ENCODE results near the gene FYCO1.

FYCO1 gene

DNA sequence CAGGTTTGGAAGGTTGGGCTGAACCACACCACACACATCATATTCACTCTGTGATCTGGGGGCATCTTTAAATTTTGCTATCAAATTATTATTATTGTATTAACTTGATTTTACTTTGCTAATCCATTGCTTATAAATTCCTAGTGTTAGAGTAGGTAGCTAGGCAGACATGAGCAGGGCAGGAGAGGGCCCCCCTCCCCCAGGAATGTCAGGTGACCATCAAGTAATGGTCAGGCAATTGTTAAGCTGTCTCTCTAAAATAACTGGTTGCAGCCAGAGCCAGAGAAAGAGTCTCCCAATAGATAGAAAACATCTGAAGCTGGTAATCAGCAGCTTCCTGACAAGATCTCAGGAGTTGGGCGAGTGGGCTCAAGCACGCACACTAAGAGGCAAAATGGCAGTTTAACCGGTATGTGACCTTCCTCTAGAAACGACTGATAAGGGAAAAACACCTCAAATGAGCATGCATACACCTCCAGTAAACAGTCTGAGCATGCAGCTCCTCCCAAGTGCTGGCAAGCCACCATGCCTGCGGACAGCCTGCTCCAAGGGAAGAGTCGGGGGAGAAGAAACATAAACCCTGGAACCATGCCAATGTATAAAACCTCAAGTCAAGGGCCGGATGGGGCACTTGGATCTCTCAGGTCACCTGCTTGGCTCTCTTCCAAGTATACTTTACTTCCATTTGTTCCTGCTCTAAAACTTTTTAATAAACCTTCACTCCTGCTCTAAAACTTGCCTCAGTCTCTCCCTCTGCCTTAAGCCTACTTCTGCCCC is 55.4 kb downstream of the FYCO1 start:
- no peak for DNase-seq

DNA sequence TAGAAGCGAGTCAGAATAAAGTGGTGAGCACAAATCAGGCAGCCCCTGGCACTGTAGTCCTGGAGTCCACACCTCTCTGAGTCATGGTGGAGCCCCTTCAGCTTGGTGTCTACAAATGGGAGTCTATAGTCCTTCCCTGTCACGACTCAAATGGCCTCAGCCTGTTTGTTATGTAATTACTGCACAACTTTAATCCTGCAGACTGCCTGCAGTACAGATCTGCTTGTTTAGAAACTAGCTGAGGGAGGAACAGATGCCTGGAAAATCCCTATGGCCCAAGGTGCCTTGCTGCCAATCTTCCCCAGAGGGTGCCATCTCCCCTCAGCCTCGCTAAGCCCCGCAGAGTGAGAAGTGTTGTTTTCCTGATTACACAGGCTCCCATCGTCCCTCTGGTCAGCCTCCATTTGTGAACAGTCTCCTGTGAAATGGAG is 56.3 kb downstream of the FYCO1 start:
- DNase-seq = no peak

DNA sequence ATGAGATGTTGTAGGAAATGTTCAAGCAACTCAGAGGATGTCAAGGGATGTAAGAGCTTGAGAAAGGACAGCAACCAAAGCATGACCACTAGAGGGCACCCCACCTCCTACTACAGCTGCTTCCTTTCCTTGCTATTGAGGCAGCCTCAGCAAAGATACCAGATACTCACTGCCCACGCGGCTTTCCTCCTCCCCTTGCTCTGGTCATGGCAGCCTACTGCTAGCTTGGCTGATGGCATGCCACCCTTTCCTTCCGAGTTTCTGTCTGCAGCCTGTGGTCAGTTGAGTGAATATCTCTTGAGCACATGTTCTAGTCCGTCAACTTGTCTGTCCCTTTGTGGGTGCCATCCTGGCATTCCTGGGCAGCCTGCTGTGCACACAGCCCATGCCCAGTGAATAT is 56.8 kb downstream of the FYCO1 start:
- peak; percentile 83 for DNase-seq

DNA sequence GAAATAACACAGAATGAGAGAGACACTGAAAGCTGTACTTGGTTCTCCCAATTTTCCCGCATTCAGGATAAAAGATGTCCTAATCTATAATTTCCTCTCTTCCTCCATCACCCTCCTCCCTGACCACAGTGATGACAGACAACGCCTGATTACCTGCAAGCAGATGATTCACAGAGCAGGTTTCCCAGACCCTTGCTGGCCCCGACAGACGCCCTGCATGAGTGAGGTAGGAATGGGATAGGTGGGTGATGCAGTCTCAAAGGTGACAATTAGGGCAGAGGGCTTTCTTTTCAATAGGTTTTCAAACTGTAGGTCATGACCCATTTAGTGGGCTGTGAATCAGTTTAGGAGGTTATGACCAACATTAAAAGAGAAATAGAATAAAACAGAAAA is 57.6 kb downstream of the FYCO1 start:
- no peak for DNase-seq

DNA sequence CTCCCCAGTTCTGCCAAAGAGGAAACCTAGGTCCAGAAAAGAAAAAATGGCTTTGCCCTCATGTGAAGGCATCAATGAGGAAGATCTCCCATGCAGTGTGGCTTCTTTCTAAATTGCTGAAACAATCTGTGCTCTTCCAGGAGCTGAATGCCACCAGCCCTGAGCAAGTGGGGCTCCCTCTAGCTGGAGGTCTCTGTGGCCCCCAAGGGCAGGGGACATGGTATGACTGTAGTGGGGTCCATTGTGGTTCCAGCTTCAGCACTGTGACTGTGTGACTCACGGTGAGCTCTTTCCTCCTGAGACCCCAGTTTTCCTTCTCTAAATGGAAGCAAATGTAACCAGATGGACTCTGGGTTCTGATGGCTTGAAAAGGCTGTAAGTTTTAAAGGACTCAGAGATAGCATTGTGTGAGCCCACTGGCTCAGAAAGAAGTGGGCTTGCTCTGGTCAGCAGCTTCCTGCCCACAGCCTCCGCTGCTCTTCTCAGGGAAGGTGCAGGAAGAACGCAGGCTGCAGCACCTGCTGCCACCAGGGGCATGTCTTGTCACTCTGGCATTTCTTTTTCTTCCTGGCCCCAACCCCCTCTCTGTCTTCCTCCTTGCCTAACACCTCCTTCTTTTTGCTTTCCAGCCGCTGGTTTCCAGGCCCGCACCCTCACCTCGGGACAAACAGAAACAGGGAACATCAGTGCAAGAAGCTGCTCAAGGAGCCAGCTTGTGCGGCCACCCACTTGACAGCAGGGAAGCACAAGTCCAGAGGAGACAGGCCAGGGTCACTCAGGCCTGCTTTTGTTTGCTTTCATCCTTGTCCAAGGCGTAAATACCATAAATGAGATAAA is 58.2 kb downstream of the FYCO1 start:
- no peak for DNase-seq

DNA sequence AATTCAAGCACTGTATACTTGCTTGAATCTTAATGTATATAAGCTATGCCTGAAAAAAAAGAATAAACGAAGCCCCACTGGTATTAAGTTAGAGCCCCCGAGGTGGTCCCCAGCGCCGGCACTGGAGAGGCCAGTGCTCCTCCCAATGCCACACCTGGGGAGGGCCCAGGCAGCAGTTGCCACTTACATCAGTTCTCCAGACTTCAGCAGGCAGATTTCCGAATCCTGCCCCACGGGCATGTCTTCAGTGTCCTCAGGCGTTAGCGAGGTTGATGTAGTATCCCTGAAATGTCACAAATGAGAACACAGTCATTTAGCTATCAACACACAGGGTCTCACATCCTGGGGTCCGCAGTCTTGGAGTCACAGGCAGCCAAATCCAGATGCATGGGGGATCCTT is 59.4 kb downstream of the FYCO1 start:
- DNase-seq = no peak

DNA sequence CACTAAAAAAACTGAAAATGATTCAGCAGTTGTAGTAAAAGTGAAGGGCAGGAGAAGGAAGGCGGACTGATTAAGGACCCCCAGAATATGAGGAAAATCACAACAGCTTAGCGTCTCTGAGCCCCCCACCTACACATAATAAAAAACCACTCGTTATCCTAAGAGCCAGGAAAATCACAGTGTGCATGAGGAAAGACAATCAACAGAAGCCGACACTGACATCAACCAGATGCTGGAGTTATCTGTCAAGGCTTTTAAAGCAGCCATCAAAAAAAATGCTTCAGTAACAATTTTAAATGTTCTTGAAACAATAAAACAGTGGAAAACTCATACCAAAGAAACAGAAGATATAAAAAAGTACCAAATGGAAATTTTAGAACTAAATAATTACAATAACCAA is 62.0 kb downstream of the FYCO1 start:
- no peak for DNase-seq

DNA sequence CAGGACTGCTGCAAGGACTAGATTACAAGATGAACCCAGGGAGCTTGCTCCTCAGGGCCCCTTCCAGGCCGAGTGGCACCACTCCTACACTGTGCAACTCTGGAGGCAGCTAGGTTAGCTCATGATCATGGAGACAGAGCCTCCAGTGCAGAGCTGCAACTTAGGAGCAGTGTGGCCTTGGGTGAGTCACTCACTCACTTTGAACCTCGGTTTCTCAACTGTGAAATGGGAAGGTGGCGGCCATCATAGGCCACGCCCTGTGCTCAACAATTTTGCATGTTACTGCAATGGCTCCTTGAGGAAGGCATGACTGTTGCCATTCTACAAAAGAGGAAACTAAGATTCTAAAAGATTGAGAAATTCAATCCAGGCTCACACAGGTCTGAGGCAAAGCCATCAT is 63.5 kb downstream of the FYCO1 start:
- DNase-seq = no peak

DNA sequence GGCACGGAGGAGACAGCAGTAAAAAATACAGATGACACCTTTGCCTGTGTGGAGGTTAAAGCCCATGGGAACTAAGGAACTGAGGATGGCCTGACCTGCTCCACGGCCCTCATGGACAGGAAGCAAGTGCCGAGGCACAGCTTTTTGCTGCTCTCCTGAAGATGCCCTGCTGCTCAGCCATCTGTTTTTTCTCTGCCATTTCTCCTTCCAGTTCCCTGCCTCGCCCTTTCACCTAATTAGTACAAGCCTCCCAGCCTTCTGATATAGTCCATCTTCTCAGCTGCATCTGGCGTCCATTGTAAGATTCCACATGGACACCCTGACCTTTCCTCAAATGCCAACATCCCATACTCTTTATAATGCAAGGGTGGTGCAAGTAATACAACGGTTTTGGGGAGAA is 64.1 kb downstream of the FYCO1 start:
- no peak for DNase-seq

DNA sequence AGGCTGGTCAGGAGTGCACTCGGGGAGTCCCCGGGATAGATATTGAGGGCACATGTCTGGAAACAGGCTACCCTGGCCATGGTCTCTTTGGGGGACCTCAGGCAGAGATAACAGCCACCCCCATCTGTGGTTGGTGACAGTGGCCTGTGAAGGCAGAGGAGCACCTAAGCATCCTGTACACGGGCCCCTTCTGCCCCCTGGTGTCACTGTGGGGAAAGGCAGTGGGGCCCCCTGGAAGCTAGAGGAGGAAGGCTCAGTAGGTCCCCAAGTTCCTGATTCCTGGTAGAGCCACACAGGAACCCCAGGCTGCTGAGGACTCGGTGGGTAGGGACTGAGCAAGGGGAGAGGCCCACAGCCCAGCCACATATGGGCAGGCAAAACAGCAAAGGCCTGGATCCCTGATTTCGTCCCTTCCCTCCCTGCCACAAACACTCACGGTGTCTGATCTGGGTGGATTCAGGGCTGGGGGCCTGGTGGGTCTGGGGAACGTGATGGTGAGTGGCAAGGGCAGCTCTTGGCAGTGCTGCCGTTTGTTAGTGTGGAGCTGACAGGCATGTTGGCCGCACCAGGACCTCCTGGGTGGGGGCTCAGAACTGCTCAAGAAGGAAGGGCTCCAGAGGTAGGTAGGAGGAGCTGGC is 66.5 kb downstream of the FYCO1 start:
- peak; percentile 53 for DNase-seq

DNA sequence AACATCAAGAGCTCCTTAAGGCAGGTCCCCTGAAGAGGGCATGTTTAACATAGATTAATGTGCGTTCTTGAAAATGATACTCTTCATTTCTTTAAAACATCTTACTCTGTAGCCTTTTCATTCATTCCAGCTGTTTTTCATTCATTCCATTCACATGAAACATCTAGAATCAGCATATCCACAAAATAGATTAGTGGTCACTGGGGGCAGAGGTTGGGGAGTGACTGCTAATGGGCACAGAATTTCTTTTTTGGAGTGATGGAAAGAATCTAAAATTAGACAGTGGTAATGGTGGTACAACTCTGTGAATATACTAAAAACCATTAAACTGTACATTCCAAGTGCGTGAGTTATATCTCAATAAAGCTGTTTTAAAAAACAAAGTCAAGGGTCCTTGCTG is 67.7 kb downstream of the FYCO1 start:
- no peak for DNase-seq

DNA sequence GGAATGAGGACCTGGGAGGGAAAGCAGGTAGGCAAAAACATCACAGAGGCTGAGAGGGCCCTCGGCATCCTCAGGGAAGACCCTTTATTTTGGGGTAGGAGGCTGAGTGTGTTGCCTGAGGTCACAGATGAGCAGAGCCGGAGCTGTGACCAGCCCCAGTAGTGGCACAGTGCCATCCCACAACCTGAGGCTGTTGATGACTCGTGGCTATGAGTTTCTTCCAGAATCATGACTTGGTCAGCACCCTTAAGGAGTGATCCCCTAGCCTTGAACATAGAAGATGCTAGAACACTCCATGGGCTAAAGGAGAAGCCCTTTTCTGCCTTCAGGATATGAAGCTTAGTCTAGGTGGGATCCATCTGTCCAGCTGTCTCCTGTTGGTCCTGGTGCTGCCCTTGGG is 71.9 kb downstream of the FYCO1 start:
- no peak for DNase-seq

DNA sequence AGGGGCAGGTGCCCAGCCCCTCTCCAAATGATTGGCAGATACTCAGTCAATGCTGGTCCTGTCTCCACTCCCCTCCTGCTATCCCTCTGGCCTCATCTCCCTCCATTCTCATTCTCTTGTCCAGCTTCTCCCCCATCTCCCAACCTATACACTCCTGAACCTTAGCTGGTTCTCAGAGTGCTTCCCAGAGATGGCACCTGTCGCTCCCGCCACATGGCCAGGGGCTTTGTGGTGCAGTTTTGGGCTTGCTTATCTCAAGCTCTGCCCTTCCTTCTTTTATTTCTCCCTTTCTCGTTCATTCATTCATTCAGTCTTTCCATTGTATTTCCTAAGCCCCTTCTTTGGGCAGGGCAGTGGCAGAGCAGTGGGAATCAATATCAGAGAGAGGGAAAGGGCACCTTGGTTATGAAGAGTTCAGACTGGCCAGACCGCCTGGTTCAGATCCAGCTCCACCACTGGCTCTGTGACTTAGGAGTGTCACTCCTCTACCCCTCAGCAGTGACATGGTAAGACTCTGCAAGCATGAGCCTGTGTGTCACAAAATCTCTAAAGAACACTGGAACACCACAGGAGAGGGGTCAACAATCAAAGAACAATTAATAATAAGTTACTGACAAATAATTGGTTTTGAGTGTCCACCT is 72.6 kb downstream of the FYCO1 start:
- no peak for DNase-seq

DNA sequence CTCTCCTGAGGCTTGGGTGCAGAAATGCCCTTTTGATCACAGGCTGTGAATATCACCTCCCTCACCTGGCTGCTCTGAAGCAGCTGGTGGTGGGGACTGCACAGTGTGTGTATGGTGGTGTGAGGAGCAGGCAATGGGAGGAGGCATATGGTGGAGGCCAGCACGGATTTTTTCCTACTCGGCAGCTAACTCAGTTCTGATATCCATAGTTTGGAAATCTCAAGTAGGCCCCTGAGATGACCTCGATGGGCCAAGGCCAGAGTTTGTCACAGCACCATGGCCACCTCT is 73.6 kb downstream of the FYCO1 start:
- no peak for DNase-seq

DNA sequence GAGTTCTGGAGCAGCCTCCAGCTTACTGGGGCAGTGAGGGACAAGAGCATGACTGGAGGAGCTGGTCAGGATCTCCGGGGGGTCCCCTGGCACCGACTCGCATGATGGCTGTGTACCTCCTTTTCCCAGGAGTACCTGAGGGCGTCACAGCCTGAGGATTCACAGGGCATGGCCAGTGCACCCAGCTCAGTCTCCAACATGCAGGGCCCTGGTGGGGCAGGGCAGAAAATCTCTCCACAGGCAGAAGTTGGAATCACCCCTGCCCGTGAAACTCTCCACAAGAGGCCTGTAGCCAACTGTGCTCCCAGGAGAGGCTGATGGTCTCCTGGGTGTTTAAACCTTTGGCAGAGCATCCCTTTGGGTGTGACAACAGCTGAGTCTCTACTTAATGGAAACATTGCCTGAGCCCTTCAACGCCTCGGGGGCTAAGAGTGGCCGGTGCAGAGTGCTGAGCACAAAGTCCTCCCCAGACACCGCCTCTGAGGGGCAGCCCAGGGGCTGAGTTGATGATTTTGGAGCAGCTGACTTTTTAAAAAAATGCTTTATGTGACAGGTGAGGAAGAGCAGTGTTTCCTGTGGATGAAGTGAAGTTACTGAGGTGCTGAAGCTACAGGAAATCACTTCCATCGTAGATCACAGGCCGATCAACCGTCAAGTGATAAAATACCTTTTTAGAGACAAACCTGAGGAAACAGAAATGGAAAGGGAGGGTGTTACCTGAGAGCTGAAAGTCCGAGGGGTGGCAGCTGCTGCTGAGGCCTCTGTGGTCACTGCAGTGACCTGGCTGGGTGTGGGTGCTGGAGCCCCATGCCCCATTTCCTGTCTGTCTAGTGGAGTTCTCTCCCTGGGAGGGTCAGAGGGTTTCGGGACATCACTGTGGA is 74.2 kb downstream of the FYCO1 start:
- no peak for DNase-seq

DNA sequence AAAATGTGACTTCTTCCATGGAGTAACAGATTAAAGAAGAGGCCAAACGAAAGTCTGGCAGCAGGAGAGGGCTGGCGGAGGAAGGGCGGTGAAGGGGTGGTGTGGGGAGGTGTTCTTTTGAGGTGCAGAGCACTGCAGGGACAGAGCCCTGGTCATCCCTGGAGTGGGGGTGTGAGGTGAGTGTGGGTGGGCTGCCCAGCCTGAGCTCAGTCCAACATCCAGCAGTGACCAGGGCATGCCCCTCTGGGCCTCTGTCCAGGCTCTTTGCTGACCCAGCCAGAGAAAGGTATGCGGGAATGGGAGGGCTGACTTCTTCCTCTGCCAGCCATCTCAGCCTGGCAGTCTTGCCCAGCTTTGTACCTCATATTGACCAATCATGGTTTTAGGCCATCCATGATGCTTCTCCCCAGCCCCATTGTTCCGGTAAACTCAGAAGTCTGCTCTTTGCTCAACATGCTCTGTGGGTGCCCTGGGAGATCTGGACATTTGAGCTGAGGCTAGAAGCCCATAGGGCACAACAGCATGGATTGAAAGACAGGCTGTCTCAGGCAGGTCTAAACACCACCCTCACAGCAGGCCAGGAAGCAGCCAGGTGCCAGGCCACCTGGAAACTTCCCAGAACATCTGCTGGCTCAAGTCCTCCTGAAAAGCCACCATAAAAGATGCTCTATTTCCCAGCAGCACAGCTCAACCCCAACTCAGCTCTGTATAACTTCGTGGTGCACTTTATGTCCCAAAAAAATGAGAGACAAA is 78.3 kb downstream of the FYCO1 start:
- no peak for DNase-seq

DNA sequence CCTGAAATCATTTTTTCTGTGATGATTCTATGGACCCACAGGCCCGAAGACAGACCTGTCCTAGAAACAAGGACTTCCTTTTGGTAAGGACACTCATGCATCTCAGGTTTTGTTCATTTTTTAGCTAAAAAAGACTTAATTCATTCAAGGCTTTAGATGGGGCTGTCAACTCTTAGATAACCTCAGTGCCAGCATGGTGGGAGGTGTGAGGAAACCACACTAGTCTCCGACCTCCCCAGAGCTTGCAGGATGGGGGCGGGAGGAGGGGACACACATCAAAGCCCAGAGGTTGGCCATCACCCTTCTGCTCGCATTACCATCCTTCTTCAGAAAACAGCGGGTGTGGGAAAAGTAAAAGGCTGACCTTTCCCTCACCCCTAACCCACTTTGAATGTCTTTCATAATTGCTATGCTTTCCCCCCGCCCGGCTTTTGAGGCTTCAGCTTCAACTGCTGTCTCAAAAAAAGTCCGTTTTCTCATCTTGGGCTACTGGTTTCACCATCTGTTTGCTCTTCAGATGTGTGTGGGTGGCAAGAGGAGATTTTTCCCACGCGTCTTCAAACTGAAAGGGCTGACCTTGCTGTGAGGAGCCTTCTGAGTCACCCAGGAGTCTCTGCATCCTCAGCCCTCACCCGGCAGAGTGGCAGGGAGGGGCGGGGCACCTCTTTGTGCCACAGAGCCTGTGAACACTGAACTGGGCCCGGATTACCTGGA is 79.9 kb downstream of the FYCO1 start:
- peak; percentile 72 for DNase-seq

DNA sequence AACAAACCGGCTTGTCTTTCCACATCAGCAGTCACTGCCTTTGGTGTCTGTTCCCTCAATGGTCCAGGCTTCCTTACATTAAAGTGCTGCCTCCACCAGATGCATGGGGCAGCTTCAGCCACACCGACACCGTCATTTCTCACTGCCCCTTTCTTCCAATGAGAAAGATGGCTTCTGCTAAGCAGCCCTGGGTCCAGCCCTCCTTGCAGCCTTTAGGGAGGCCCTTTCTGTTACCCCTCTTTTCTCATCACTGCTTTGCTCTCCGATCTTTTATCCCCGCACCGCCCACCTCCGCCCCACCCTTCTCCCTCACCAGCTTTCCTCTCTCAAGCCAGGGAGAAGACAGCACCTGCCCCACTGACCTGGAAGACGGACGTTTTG is 80.6 kb downstream of the FYCO1 start:
- no peak for DNase-seq

DNA sequence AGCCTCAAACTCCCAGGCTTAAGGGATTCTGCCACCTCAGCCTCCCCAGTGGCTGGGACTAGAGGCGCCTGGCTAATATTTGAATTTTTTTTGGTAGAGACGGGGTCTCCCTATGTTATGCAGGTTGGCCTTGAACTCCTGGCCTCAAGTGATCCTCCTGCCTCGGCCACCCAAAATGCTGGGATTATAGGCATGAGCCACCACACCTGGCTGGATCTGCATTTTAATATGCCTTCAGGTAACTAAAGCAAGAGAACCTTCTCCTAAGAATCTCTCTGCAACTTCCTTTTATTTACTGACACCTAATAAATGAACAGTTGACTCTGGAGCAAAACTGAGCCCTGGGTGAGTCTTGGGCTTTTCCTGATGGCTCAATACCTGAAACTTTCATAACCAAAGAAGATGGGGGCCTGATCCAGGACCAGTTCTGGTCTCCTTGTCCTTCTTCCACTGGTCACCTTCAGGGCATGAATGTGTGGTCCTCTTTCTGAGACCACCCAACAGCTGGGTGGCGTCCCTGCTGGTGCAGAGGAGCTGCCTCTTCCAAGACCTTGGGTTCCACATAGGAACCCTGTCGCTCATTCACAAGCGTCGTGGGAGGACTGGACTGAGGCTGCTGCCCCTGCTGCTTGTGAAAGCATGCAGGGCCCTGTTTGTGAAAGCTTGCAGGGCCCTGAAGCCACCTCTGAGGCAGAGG is 81.1 kb downstream of the FYCO1 start:
- DNase-seq = no peak

DNA sequence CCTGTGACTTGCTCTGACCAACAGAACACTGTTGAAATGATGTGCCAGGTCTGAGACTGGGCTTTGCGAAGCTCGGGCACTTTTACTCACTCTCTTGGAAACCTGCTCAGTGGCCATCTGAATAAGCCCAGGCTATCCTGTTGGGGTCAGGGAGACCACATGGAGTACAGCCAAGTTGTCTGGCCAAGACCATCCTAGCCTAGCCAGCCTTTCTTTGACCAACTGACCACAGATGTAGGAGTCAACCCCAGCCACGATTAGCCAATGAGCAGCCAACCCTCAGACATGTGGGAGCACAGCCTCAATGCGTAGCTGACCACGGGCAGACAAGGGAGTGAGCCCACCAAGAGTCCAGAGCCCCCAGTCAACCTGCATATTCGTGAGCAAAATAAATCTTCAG is 83.2 kb downstream of the FYCO1 start:
- DNase-seq = no peak
